Sigmoid colon (tissue), 4 donors: ENCODE results near the gene NRXN3.

ENCODE experiments used
- CTCF ChIP-seq, 4 experiments: fragments of 450-650 bp in 3 of 4; fragments of 200-600 bp in 1 of 4; IDR thresholded peaks; one replicate each; pipeline ENCODE4 v1.5.1; 2016 to 2019; ENCODE audit warnings: antibody characterized with exemption in 4 of 4, mild to moderate bottlenecking in 3 of 4, moderate library complexity in 2 of 4
- EP300 ChIP-seq, 4 donors: sonication (generic); formaldehyde crosslinking; IDR thresholded peaks; one replicate each; pipeline ENCODE4 v1.6.1; 2017; ENCODE audit warnings: antibody characterized with exemption in 4 of 4
- POLR2AphosphoS5 ChIP-seq, 4 donors: sonication (generic); formaldehyde crosslinking; IDR thresholded peaks; one replicate each; pipeline ENCODE4 v1.6.1; 2017; ENCODE audit warnings: antibody characterized with exemption in 4 of 4

- TF ChIP-seq CTCF (IDR thresholded peaks at IDR 0.05), result no peak
- no peak for TF ChIP-seq POLR2AphosphoS5 (IDR thresholded peaks at IDR 0.05)
- no peak for TF ChIP-seq EP300 (IDR thresholded peaks at IDR 0.05)
Measured at GRCh38 chr14:79475887-79476532, 1305.8 kb downstream of the NRXN3 start.
